Upper lobe of left lung (tissue), 6 donors: ENCODE measurements around the gene ABCD3. TPM values are rescaled to one million over a fixed set of nuclear protein-coding genes. Genes with fewer than 3 reads are reported as not detected.

ENCODE experiments used
- ATAC-seq, 2 donors: fragments of 200-7000 bp; cut with Tn5 transposase; one replicate each; pipeline ENCODE4 v1.9.1; 2022; ENCODE audit warnings: mild to moderate bottlenecking in 2 of 2, moderate library complexity in 2 of 2; ENCODE audit not compliant: low FRiP score in 2 of 2
- DNase-seq, 2 donors: peaks; one replicate each; pipeline ENCODE4 v3.0.0-alpha.2; 2019 to 2020
- H3K27ac ChIP-seq, 4 donors: fragments of 200-600 bp; sonication (generic); one replicate each; pipeline ENCODE4 v1.5.1; 2016 to 2019
- H3K27me3 ChIP-seq, 4 donors: fragments of 200-600 bp; sonication (generic); one replicate each; pipeline ENCODE4 v1.5.1; 2017 to 2019
- H3K36me3 ChIP-seq, 4 donors: fragments of 200-600 bp; sonication (generic); one replicate each; pipeline ENCODE4 v1.5.1; 2016 to 2019
- H3K4me1 ChIP-seq, 4 donors: fragments of 200-600 bp; sonication (generic); one replicate each; pipeline ENCODE4 v1.5.1; 2018 to 2019
- H3K4me3 ChIP-seq, 4 donors: fragments of 200-600 bp; sonication (generic); one replicate each; pipeline ENCODE4 v1.5.1; 2017 to 2019; ENCODE audit warnings: mild to moderate bottlenecking in 2 of 4, moderate library complexity in 1 of 4
- H3K9me3 ChIP-seq, 4 donors: fragments of 200-600 bp; sonication (generic); one replicate each; pipeline ENCODE4 v1.5.1; 2018 to 2019
- EP300 ChIP-seq, 4 donors: sonication (generic); formaldehyde crosslinking; IDR thresholded peaks; one replicate each; pipeline ENCODE4 v1.5.1; 2017; ENCODE audit warnings: antibody characterized with exemption in 4 of 4, control low read depth in 2 of 4
- POLR2A ChIP-seq, 4 donors: fragments of 450-650 bp; IDR thresholded peaks; one replicate each; pipeline ENCODE4 v1.5.1; 2016 to 2017; ENCODE audit warnings: antibody characterized with exemption in 4 of 4, mild to moderate bottlenecking in 2 of 4
- POLR2AphosphoS5 ChIP-seq, 2 donors: sonication (generic); formaldehyde crosslinking; IDR thresholded peaks; one replicate each; pipeline ENCODE4 v1.5.1; 2017; ENCODE audit warnings: antibody characterized with exemption in 2 of 2
- WGBS, 2 donors: methylation state at CpG; one replicate each; pipeline ENCODE4 v1.1.5; 2017 to 2018; 5-methylcytosine and 5-hydroxymethylcytosine counted together
- total RNA-seq, 6 donors: library from RNA; depleted of rRNA in 4 of 6; stranded (reverse); fragments of >200 nt in 4 of 6; gene quantifications; one replicate each; pipeline versions ENCODE4 v1.1.0 to v1.2.1, GENCODE V29; 2016 to 2021
- TF ChIP-seq, protein P1 (sequence below), 6 experiments: fragments of 450-650 bp in 4 of 6; fragments of 200-600 bp in 2 of 6; sonication (generic) in 2 of 6; IDR thresholded peaks; one replicate each; pipeline ENCODE4 v1.5.1; 2016 to 2019; ENCODE audit warnings: antibody characterized with exemption in 6 of 6
- donor health status: DM: no; HTN: no; CAD: no; lungs with moderate emphysema.
- donor health status: DM: no; HTN: yes; CAD: no; lungs with severe emphysema.

ABCD3 gene
- total RNA-seq, 6 donors from 2014 or later, result 14.2 to 54.8 (median 38.1) TPM

DNA sequence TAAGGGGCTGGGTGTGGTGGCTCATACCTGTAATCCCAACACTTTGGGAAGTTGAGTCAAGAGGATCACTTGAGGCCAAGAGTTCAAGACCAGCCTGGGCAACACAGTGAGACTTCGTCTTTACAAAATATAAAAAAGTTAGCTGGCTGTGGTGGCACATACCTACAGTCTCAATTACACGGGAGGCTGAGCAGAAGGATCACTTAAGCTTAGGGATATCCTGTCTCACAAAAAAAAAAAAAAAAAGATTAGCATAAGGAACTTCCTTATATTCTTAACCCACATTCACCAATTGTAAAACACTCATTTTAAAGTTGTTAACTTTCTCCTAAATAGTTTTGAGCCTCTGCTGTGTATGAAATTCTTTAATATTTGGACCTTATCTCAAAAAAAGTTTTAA is 53.1 kb downstream of the ABCD3 start:
- TF ChIP-seq, protein P1, sequence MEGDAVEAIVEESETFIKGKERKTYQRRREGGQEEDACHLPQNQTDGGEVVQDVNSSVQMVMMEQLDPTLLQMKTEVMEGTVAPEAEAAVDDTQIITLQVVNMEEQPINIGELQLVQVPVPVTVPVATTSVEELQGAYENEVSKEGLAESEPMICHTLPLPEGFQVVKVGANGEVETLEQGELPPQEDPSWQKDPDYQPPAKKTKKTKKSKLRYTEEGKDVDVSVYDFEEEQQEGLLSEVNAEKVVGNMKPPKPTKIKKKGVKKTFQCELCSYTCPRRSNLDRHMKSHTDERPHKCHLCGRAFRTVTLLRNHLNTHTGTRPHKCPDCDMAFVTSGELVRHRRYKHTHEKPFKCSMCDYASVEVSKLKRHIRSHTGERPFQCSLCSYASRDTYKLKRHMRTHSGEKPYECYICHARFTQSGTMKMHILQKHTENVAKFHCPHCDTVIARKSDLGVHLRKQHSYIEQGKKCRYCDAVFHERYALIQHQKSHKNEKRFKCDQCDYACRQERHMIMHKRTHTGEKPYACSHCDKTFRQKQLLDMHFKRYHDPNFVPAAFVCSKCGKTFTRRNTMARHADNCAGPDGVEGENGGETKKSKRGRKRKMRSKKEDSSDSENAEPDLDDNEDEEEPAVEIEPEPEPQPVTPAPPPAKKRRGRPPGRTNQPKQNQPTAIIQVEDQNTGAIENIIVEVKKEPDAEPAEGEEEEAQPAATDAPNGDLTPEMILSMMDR (IDR thresholded peaks at IDR 0.05), result no peak
- Histone ChIP-seq H3K4me1 (peaks cover 0 to 7% (median 0%) of the 10 kb centered on the region in 4 donors), H3K27ac (no peak overlapping the region), H3K36me3 (peaks cover 0 to 9% (median 4%) of the 10 kb centered on the region in 4 donors), H3K4me3 (no peak overlapping the region), H3K9me3 (no peaks in the 10 kb centered on the region), H3K27me3 (no peaks in the 10 kb centered on the region)
- WGBS, 2 donors, result 73 to 93% methylated on average over 2 of the region's 2 CpGs
- DNase-seq (no peak), ATAC-seq (no peak)

DNA sequence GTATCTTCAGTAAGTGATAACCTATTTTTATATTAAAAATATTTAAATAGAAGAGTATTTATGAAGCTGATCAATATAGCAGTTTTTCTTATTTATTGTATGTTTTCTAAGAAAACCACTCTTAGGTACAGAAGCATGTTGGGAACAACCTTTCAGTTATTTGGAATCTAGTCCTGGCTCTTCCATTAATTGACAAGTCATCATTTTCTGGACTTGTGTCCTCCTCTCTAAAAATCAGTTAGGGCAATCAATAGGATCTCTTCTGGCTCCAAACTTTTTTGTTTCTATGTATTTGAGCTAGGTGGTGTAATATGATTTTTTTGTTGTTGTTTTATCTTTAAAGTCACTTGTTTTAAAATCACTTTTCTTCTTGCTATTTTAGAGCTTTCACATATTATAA is 57.0 kb downstream of the ABCD3 start:
- no peaks in the 10 kb centered on the region for H3K9me3 ChIP-seq
- ATAC-seq, result no peak
- no peaks in the 10 kb centered on the region for H3K27me3 ChIP-seq
- no peak overlapping the region for H3K4me3 ChIP-seq
- H3K27ac ChIP-seq, result no peak overlapping the region
- TF ChIP-seq POLR2A (IDR thresholded peaks at IDR 0.05), result no peak
- TF ChIP-seq, protein P1 (IDR thresholded peaks at IDR 0.05), result no peak
- no peak for TF ChIP-seq POLR2AphosphoS5 (IDR thresholded peaks at IDR 0.05)
- no peak for TF ChIP-seq EP300 (IDR thresholded peaks at IDR 0.05)
- peaks cover 0 to 26% (median 2%) of the 10 kb centered on the region in 4 donors for H3K36me3 ChIP-seq
- no peak for DNase-seq
- H3K4me1 ChIP-seq, result no peaks in the 10 kb centered on the region

DNA sequence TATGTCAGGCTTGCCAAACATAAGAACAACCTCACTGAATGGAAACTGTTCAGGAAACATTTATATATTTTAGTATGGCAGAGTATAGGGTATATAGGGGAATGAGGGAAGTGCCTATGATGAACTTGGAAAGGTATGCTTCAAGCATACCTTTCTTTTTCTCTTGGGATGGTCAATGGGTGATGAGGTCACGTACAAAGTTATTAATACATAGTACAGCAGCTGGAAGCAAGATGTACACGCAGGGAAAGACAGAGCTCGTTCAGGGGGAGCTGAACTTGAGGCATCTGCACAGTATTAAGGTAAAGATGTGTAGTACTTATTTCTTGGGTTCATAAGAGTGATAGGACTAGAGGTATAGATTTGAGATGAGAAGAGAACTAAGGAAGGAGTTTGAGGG is 61.5 kb downstream of the ABCD3 start:
- no peaks in the 10 kb centered on the region for H3K9me3 ChIP-seq
- no peaks in the 10 kb centered on the region for H3K27me3 ChIP-seq
- DNase-seq, result no peak
- 88 to 92% methylated on average over 3 of the region's 3 CpGs for WGBS, 2 donors
- no peak for TF ChIP-seq POLR2A (IDR thresholded peaks at IDR 0.05)
- TF ChIP-seq, protein P1 (IDR thresholded peaks at IDR 0.05), result no peak
- TF ChIP-seq POLR2AphosphoS5 (IDR thresholded peaks at IDR 0.05), result no peak
- no peak for TF ChIP-seq EP300 (IDR thresholded peaks at IDR 0.05)
- no peak for ATAC-seq
- H3K4me3 ChIP-seq, result no peak overlapping the region
- no peaks in the 10 kb centered on the region for H3K4me1 ChIP-seq
- peak overlapping the region in 1 of 4 donors; percentile 27 for H3K27ac ChIP-seq
- H3K36me3 ChIP-seq, result peaks cover 0 to 44% (median 7%) of the 10 kb centered on the region in 4 donors

DNA sequence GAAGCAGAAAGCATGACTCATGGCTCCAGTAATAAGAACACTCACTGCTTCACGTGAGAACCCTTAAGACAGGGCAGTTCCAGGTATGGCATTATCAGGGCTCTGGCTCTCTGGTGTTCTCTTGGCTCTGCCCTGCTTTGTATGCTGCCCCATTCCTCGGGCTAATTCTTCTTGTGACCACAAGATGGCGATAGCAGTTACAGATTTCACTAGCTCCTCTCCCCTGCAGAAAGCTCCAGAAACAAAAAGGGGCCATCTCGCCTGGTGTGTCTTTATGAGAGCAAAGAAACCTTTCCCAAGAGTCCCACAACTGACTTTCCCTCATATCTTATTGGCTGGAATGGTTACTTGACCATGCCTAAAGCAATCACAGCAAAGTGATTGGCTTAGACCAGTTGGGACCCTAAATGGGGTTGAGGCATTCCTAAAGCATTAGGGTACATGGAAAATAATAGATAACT is 63.3 kb downstream of the ABCD3 start:
- TF ChIP-seq EP300 (IDR thresholded peaks at IDR 0.05) (peak in 2 of 4 donors; percentile 33 to 92), POLR2A (IDR thresholded peaks at IDR 0.05) (no peak), POLR2AphosphoS5 (IDR thresholded peaks at IDR 0.05) (peak in 1 of 2 donors; percentile 56)
- TF ChIP-seq, protein P1 (IDR thresholded peaks at IDR 0.05), result peak; percentile 72 to 85 (median 78)
- H3K27ac ChIP-seq, result no peak overlapping the region
- WGBS, 2 donors, result 10 to 13% methylated on average over 4 of the region's 4 CpGs
- no peaks in the 10 kb centered on the region for H3K27me3 ChIP-seq
- H3K4me1 ChIP-seq, result no peaks in the 10 kb centered on the region
- peak in 1 of 2 donors; percentile 87 for DNase-seq
- no peaks in the 10 kb centered on the region for H3K9me3 ChIP-seq
- no peak overlapping the region for H3K4me3 ChIP-seq
- ATAC-seq, result peak; percentile 93 to 96
- H3K36me3 ChIP-seq, result peaks cover 0 to 47% (median 8%) of the 10 kb centered on the region in 4 donors

DNA sequence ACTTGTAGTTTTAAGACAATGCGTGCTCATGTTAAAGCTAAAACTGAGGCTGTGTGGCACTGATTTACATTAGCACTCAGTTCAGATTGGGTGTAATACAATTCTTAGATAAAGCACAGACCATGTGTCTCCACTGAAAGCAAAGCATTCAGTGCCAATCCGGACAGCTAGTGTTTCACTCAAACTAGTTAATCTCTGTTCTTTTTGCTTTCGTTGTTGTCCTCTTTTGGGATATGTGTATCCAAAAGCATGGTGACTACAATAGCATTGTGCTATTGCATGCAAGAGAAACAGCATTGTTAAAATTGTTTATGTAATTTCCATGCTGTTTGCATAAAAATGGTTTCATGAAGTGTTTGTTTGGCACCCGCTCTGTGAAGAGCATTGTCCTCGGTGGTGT is 68.8 kb downstream of the ABCD3 start:
- TF ChIP-seq POLR2A (IDR thresholded peaks at IDR 0.05) (no peak), EP300 (IDR thresholded peaks at IDR 0.05) (no peak), POLR2AphosphoS5 (IDR thresholded peaks at IDR 0.05) (no peak)
- TF ChIP-seq, protein P1 (IDR thresholded peaks at IDR 0.05), result no peak
- Histone ChIP-seq H3K27me3 (no peaks in the 10 kb centered on the region), H3K4me3 (no peak overlapping the region), H3K27ac (no peak overlapping the region), H3K9me3 (no peaks in the 10 kb centered on the region), H3K4me1 (no peaks in the 10 kb centered on the region), H3K36me3 (peaks cover 4 to 52% (median 13%) of the 10 kb centered on the region in 4 donors)
- ATAC-seq (no peak), DNase-seq (no peak)
- 85 to 87% methylated on average over 5 of the region's 5 CpGs for WGBS, 2 donors
